ENCODE measurements around the gene NR1H4. TPM values are rescaled to one million over a fixed set of nuclear protein-coding genes. Genes with fewer than 3 reads are reported as not detected.

Gene NR1H4
- total RNA-seq, 1 donor from 2014 or later, result 1.9 TPM

- peaks cover 14% of the 10 kb centered on the region for H3K27me3 Mint-ChIP-seq (ENCODE audit: low read depth)
- H3K27ac Mint-ChIP-seq, result no peak overlapping the region
- no peak for DNase-seq (ENCODE audit: low spot score in 2 of 2, unreplicated experiment in 2 of 2)
- H3K4me1 Mint-ChIP-seq, result peaks cover 4% of the 10 kb centered on the region
- no peak overlapping the region for H3K4me3 Mint-ChIP-seq
- H3K9me3 Mint-ChIP-seq, result no peaks in the 10 kb centered on the region
- H3K36me3 Mint-ChIP-seq, result no peaks in the 10 kb centered on the region
- TF ChIP-seq CTCF (IDR thresholded peaks at IDR 0.05; ENCODE audit: unreplicated experiment), result no peak
Measured at GRCh38 chr12:100458191-100458590, 15.5 kb upstream of the NR1H4 start.

- Mint-ChIP-seq H3K4me3 (no peak overlapping the region), H3K27ac (no peak overlapping the region), H3K9me3 (no peaks in the 10 kb centered on the region), H3K36me3 (no peaks in the 10 kb centered on the region), H3K27me3 (ENCODE audit: low read depth) (peaks cover 8% of the 10 kb centered on the region), H3K4me1 (peaks cover 4% of the 10 kb centered on the region)
- no peak for TF ChIP-seq CTCF (IDR thresholded peaks at IDR 0.05; ENCODE audit: unreplicated experiment)
- DNase-seq (ENCODE audit: low spot score in 2 of 2, unreplicated experiment in 2 of 2), result no peak
Measured at GRCh38 chr12:100460702-100461101, 13.0 kb upstream of the NR1H4 start.

- no peak for TF ChIP-seq CTCF (IDR thresholded peaks at IDR 0.05; ENCODE audit: unreplicated experiment)
- Mint-ChIP-seq H3K4me1 (peaks cover 4% of the 10 kb centered on the region), H3K27ac (no peak overlapping the region), H3K9me3 (no peaks in the 10 kb centered on the region), H3K4me3 (no peak overlapping the region), H3K27me3 (ENCODE audit: low read depth) (peaks cover 5% of the 10 kb centered on the region), H3K36me3 (no peaks in the 10 kb centered on the region)
- no peak for DNase-seq (ENCODE audit: low spot score in 2 of 2, unreplicated experiment in 2 of 2)
Measured at GRCh38 chr12:100461330-100461973, 12.2 kb upstream of the NR1H4 start.

GRCh38 chr12:100463661-100464060 is 10.0 kb upstream of the NR1H4 start:
- Mint-ChIP-seq H3K27ac (no peak overlapping the region), H3K9me3 (no peaks in the 10 kb centered on the region), H3K4me3 (no peak overlapping the region), H3K36me3 (no peaks in the 10 kb centered on the region), H3K27me3 (ENCODE audit: low read depth) (no peaks in the 10 kb centered on the region), H3K4me1 (peaks cover 4% of the 10 kb centered on the region)
- no peak for DNase-seq (ENCODE audit: low spot score in 2 of 2, unreplicated experiment in 2 of 2)
- no peak for TF ChIP-seq CTCF (IDR thresholded peaks at IDR 0.05; ENCODE audit: unreplicated experiment)

- no peak for TF ChIP-seq CTCF (IDR thresholded peaks at IDR 0.05; ENCODE audit: unreplicated experiment)
- H3K9me3 Mint-ChIP-seq, result no peaks in the 10 kb centered on the region
- no peak overlapping the region for H3K27ac Mint-ChIP-seq
- DNase-seq (ENCODE audit: low spot score in 2 of 2, unreplicated experiment in 2 of 2), result no peak
- no peak overlapping the region for H3K4me3 Mint-ChIP-seq
- no peaks in the 10 kb centered on the region for H3K27me3 Mint-ChIP-seq (ENCODE audit: low read depth)
- no peaks in the 10 kb centered on the region for H3K36me3 Mint-ChIP-seq
- peaks cover 4% of the 10 kb centered on the region for H3K4me1 Mint-ChIP-seq
Measured at GRCh38 chr12:100464529-100464928, 9.1 kb upstream of the NR1H4 start.

- no peak for DNase-seq (ENCODE audit: low spot score in 2 of 2, unreplicated experiment in 2 of 2)
- Mint-ChIP-seq H3K9me3 (no peaks in the 10 kb centered on the region), H3K36me3 (no peaks in the 10 kb centered on the region), H3K4me3 (no peak overlapping the region), H3K27ac (no peak overlapping the region), H3K27me3 (ENCODE audit: low read depth) (no peaks in the 10 kb centered on the region), H3K4me1 (no peaks in the 10 kb centered on the region)
- no peak for TF ChIP-seq CTCF (IDR thresholded peaks at IDR 0.05; ENCODE audit: unreplicated experiment)
Measured at GRCh38 chr12:100468126-100468525, 5.5 kb upstream of the NR1H4 start.

Measured in mesothelial cell of epicardium (in vitro differentiated cells).